Naive B cell (primary cell): ENCODE results near the gene IFNW1. TPM values are rescaled to one million over a fixed set of nuclear protein-coding genes. Genes with fewer than 3 reads are reported as not detected.
A peak's percentile ranks its signal among the peaks of the same experiment; 100 is the strongest.
"Not testable (repeated sequence)": the region's sequence is repeated elsewhere in the genome, so short reads cannot be mapped to it uniquely, and the experiment has no call there.

Experiments used
- ATAC-seq, 2 donors: fragments of 150-1000 bp; cut with Tn5 transposase; 2 replicates each; pipeline ENCODE4 v1.10.0; 2021; ENCODE audit warnings: low read depth in 2 of 2, mild to moderate bottlenecking in 2 of 2, moderate library complexity in 2 of 2
- DNase-seq: peaks from one replicate; pipeline ENCODE4 v3.0.0; 2022
- H3K27ac Mint-ChIP-seq, 6 donors: one replicate each; pipeline ENCODE4 v1.8.0; 2020 to 2022; ENCODE audit warnings: mild to moderate bottlenecking in 6 of 6, mixed read lengths in 6 of 6, moderate library complexity in 5 of 6, inconsistent platforms in 2 of 6
- H3K27me3 Mint-ChIP-seq, 3 donors: one replicate each; pipeline ENCODE4 v1.8.0; 2021 to 2022; ENCODE audit warnings: mixed read lengths in 3 of 3, mild to moderate bottlenecking in 1 of 3
- H3K36me3 Mint-ChIP-seq, 2 donors: one replicate each; pipeline ENCODE4 v1.8.0; 2020 to 2022; ENCODE audit warnings: mixed read lengths in 2 of 2, inconsistent platforms in 1 of 2, mild to moderate bottlenecking in 1 of 2
- H3K4me1 Mint-ChIP-seq, 3 donors: one replicate each; pipeline ENCODE4 v1.8.0; 2020 to 2022; ENCODE audit warnings: mixed read lengths in 3 of 3, inconsistent platforms in 1 of 3, mild to moderate bottlenecking in 1 of 3, moderate library complexity in 1 of 3
- H3K4me3 Mint-ChIP-seq, 8 donors: one replicate each; pipeline ENCODE4 v1.8.0; 2020 to 2022; ENCODE audit warnings: mild to moderate bottlenecking in 8 of 8, mixed read lengths in 8 of 8, moderate library complexity in 8 of 8, inconsistent platforms in 2 of 8
- H3K9me3 Mint-ChIP-seq, 7 donors: one replicate each; pipeline ENCODE4 v1.8.0; 2020 to 2022; ENCODE audit warnings: mixed read lengths in 7 of 7, mild to moderate bottlenecking in 5 of 7, inconsistent platforms in 2 of 7, moderate library complexity in 1 of 7
- polyA plus RNA-seq, 6 donors: library from polyadenylated mRNA; unstranded; fragments of 300-500 nt; fragmentation: Illumina TruSeq; gene quantifications; one replicate each; pipeline ENCODE4 v1.2.3, GENCODE V29; 2021; ENCODE audit warnings: low read depth in 6 of 6

The IFNW1 gene
- not detected for polyA plus RNA-seq

DNA sequence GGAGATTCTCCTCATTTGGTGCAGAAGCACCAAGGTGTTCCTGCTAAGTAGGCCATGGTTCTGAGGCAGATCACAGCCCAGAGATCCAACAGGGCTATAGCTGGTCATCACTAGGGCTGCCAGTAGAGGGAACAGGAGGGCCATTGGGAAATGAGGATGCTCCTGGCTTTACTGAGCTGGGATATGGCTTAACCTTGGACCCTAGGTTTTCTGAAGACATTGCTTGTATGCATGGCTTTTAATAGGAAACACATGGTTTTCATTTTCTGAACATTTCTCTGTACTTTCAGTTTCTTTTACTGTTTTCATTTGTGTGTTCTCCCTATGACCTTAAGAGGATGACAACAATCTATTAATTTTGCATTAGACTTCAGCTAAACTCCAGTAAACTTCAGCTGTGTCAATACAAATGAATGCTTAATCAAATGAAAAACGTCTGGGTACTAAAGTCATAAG is at the start of gene IFNW1:
Gene IFNW1, minus strand, starts transcription at position 406 of the 456 bp plus-strand sequence. Its CDS starts 262 bp downstream, at position 144.
- Mint-ChIP-seq H3K4me3 (peak within 1 kb of the TSS in 1 of 8 donors; percentile 54), H3K9me3 (no peaks in the 10 kb centered on the region), H3K27me3 (no peaks in the 10 kb centered on the region), H3K27ac (no peak within 1 kb of the TSS), H3K4me1 (peaks cover 20 to 33% (median 29%) of the 10 kb centered on the region in 3 donors), H3K36me3 (no peaks in the 10 kb centered on the region)
- no peak for ATAC-seq
- no peak for DNase-seq

DNA sequence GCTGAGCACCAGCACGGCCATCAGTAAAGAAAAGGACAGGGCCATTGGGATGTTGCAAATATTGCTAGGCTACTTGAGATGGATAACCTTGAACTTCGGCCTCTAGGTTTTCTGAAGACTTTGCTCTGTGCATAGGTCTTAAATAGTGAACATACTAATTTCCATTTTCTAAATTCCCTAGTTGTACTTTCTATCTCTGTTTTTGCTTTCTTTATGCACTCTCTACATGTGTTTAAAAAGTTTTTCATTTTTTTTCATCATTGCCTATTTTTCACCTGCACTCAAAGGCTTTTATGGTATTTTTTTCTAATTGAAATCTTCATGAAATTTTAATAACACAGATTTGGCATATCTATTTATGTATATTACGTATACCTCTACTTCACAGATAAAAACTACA is 45.9 kb upstream of the IFNW1 start, which contains the start of gene IFNA4:
Gene IFNA4, minus strand, starts transcription at position 101 of the 400 bp plus-strand sequence. Its CDS starts 56 bp downstream, at position 45.
- H3K27ac Mint-ChIP-seq, DNase-seq, H3K36me3 Mint-ChIP-seq, H3K4me3 Mint-ChIP-seq, ATAC-seq, H3K9me3 Mint-ChIP-seq, H3K27me3 Mint-ChIP-seq: not testable (repeated sequence)
- H3K4me1 Mint-ChIP-seq: peaks cover 6 to 13% (median 8%) of the 10 kb centered on the region in 3 donors

DNA sequence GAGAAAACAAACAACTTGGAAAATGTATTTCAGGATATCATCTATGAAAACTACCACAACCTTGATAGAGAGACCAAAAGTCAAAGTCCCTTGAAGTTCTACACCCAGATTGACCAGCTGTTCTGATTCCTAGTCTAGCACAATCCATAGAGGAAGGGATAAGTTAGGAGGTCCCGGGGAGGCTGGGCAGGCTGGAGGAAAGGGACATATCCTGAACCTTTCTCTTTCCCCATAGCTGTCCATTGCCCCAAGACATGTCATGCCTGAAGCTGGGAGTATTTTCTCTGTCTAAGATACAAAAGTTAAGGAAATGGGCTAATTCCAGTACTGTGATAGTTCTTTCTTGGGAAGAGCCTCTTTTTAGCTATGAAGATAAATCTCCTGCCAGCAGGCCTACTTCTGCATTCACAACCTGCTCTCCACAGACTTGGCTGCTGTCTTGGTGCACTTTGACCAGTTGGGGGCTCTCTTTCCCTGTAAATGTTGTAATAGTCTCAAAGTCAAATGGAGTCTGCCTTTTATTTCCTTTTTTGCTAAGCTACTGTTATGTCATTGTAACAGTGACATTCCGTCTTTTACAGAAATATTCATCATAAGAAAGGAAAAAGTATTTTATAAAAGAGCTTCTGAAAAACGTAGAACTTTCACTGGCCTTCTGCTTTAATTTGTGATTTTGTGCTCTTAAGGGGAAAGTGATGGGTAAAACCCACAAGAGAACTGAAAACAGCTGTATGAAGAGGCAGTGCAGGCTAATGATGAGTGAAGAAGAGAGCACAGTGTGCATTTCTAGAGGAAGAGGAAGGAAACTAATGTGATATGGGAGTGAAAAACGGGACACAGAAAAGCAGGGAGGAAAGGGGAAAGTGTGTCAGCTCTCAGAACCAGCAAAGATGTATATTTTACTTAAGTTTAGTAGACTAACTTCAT is 41.4 kb upstream of the IFNW1 start:
- Mint-ChIP-seq H3K4me3 (peak overlapping the region in 2 of 8 donors; percentile 24 to 32), H3K4me1 (peaks cover 6 to 15% (median 8%) of the 10 kb centered on the region in 3 donors), H3K27ac (peak overlapping the region in 3 of 6 donors; percentile 48 to 61 (median 56))
- peak; percentile 29 for DNase-seq
- not testable (repeated sequence) for H3K9me3 Mint-ChIP-seq, H3K27me3 Mint-ChIP-seq, H3K36me3 Mint-ChIP-seq
- ATAC-seq: peak; percentile 88 to 94

DNA sequence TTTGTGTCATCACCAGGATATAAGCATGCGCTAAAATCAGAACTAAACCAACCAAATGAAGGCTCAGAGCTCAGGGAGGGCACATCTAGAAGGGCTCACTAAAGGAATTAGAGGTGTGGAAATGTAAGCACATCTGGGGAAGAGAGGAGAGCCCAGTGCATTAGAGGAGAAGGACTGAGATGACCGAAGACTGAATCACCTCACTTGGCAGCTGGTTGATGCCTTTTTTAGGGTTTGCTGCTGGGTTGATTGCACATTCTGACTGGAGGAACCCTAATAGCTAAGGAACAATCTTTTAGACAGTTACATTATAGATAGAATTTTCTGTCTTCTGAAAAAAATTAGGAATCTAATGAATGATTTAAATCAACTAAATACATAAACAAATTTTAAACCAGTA is 33.0 kb upstream of the IFNW1 start:
- no peak for DNase-seq
- no peak for ATAC-seq
- H3K36me3 Mint-ChIP-seq: no peaks in the 10 kb centered on the region
- H3K27me3 Mint-ChIP-seq: no peaks in the 10 kb centered on the region
- peaks cover 0 to under 1% (median 0%) of the 10 kb centered on the region in 3 donors for H3K4me1 Mint-ChIP-seq
- no peak overlapping the region for H3K27ac Mint-ChIP-seq
- no peaks in the 10 kb centered on the region for H3K9me3 Mint-ChIP-seq
- no peak overlapping the region for H3K4me3 Mint-ChIP-seq

DNA sequence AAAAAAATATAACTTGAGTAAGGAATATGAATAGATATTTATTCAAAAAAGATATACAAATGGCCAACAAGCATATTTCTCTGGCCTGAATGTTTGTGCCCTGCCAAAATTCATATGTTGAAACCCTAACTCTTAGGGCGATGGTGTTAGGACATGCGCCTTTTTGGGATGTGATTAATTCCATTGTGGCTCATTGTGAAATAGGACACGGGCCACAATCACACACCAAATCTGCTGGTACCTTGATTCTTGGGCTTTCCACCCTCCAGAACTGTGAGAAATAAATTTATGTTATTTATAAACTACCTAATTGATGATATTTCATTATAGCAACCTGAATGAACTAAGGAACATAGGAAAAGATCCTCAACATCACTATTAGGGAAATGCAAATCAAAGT is 30.5 kb upstream of the IFNW1 start:
- no peak for DNase-seq
- Mint-ChIP-seq H3K36me3 (no peaks in the 10 kb centered on the region), H3K27ac (no peak overlapping the region), H3K4me3 (no peak overlapping the region), H3K4me1 (peaks cover 0 to 6% (median 2%) of the 10 kb centered on the region in 3 donors), H3K27me3 (no peaks in the 10 kb centered on the region), H3K9me3 (peaks cover 0 to 2% (median 0%) of the 10 kb centered on the region in 7 donors)
- ATAC-seq: no peak

DNA sequence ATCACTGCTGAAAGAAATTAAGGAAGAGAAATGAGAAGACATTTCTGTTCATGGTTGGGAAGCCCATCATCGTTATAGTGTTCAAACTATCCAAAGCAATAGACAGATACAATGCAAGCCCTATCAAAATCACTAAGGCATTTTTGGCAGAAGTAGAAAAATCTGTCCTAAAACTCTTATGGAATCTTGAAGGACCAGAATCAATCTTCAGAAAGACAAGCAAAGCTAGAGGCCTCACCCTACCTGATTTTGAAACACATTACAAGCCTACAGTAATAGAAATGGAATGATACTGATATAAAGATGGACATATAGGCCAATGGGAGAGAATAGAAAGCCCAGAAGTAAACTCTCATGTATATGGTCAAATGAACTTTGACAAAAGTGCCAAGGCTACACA is 29.7 kb upstream of the IFNW1 start:
- Mint-ChIP-seq H3K4me1 (peaks cover 0 to 6% (median 2%) of the 10 kb centered on the region in 3 donors), H3K27me3 (no peaks in the 10 kb centered on the region)

DNA sequence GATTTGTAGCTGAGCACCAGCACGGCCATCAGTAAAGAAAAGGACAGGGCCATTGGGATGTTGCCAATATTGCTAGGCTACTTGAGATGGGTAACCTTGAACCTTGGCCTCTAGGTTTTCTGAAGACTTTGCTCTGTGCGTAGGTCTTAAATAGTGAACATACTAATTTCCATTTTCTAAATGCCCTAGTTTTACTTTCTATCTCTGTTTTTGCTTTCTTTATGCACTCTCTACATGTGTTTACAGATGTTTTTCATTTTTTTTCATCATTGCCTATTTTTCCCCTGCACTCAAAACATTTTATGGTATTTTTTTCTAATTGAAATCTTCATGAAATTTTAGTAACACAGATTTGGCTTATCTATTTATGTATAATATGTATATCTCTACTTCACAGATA is 24.9 kb upstream of the IFNW1 start, which contains the start of gene IFNA21:
Gene IFNA21, minus strand, starts transcription at position 101 of the 400 bp plus-strand sequence. Its CDS starts 48 bp downstream, at position 53.
- not testable (repeated sequence) for ATAC-seq, DNase-seq, H3K36me3 Mint-ChIP-seq, H3K4me1 Mint-ChIP-seq, H3K27ac Mint-ChIP-seq, H3K9me3 Mint-ChIP-seq, H3K27me3 Mint-ChIP-seq, H3K4me3 Mint-ChIP-seq

More for the DNA sequence above, 29.7 kb upstream of the IFNW1 start:
- H3K9me3 Mint-ChIP-seq: peaks cover 0 to 2% (median 0%) of the 10 kb centered on the region in 7 donors
- DNase-seq (no peak), ATAC-seq (no peak)
- no peaks in the 10 kb centered on the region for H3K36me3 Mint-ChIP-seq
- no peak overlapping the region for H3K27ac Mint-ChIP-seq
- H3K4me3 Mint-ChIP-seq: no peak overlapping the region

DNA sequence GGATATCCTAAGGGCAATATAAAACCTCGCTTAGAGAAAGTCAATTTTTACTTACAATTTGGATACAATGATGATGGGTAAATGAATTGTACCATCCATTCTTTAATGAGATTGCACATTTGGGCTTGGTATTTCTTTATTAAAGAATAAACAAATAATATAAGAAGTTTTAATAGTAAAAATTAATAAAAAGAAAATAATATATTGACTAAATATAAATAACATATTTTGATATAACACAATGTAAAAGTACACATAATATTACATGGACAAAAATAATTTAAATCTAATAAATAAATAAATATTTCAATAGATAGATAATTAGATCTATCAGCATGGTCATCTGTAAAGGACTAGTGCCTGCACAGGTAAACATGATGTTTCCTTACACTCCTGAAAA is 23.9 kb upstream of the IFNW1 start:
- Mint-ChIP-seq H3K9me3 (peaks cover 0 to 3% (median 0%) of the 10 kb centered on the region in 7 donors), H3K27me3 (no peaks in the 10 kb centered on the region), H3K27ac (no peak overlapping the region), H3K36me3 (no peaks in the 10 kb centered on the region), H3K4me3 (no peak overlapping the region), H3K4me1 (peaks cover 0 to 6% (median 2%) of the 10 kb centered on the region in 3 donors)
- DNase-seq: no peak
- ATAC-seq: no peak

DNA sequence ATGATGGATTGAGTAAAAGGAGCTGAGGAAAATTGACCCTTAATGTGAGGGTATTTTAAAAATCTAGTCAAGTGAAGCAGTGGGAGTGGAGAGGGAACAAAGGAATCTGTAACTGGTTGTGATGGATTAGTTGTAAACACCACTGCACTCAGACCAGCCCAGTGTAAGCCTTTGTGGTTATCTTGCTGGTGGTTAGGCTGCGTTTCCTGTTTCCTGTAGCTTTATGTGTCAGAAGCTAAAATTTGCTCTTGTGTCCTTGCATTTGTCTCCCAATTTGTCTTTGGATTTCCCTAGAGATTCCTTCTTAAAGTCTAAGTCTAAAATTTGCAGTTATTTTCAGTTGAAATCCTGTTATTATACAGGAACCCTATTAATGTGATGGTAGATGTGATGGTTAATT is 18.5 kb upstream of the IFNW1 start:
- H3K27me3 Mint-ChIP-seq: no peaks in the 10 kb centered on the region

DNA sequence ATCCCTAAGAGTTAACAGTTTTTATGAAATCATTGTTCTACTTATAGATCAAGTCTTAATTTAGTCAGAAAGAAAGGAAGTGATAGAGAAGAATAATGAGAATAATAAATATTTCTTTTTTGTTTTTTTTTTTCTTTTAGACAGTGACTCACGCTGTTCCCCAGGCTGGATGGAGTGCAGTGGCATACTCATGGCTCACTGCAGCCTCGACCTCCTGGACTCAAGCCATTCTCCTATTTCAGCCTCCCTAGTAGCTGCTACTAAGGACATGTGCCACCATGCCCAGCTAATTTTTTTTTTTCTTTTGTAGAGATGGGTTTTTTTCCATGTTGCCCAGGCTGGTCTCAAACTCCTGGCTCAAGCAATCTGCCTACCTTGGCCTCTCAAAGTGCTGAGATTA is 13.9 kb upstream of the IFNW1 start:
- Mint-ChIP-seq H3K27me3 (no peaks in the 10 kb centered on the region), H3K36me3 (no peaks in the 10 kb centered on the region), H3K4me3 (no peak overlapping the region), H3K27ac (no peak overlapping the region), H3K4me1 (peaks cover 5 to 8% (median 7%) of the 10 kb centered on the region in 3 donors), H3K9me3 (peaks cover 0 to 6% (median 0%) of the 10 kb centered on the region in 7 donors)
- ATAC-seq (no peak), DNase-seq (no peak)

More for the DNA sequence above, 18.5 kb upstream of the IFNW1 start:
- DNase-seq (no peak), ATAC-seq (no peak)
- Mint-ChIP-seq H3K4me3 (no peak overlapping the region), H3K36me3 (no peaks in the 10 kb centered on the region), H3K9me3 (peaks cover 0 to 6% (median 0%) of the 10 kb centered on the region in 7 donors), H3K27ac (no peak overlapping the region), H3K4me1 (peaks cover 5 to 8% (median 7%) of the 10 kb centered on the region in 3 donors)

DNA sequence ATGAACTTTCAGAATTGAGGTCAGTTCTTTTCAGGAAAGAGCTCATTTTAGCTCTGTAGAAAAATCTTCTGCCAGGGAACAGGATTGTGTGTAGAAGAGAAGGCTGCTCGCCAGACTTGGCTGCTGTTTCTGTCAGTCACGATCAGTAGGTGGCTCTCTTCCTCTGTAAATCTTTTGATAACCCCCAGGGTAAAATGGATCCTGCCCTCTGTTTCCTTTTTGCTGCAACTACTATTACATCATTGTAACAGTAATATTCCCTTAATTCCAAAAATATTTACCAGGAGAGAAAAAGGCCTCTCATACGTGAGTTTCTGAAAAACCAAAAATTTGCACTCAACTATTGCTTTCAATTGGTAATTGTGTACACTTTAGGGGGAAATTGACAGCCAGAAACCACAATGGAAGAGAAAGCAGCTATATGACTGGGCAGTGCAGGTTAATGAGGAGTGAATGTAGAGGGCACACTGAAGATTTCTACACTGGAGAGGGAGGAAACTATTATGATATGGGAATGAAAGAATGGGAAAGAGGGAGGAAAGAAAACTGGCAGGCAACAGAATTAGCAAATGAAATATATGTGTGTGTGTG is 12.5 kb upstream of the IFNW1 start:
- no peak for DNase-seq
- Mint-ChIP-seq H3K4me1 (peaks cover 0 to 2% (median 0%) of the 10 kb centered on the region in 3 donors), H3K9me3 (peaks cover 0 to 7% (median 2%) of the 10 kb centered on the region in 7 donors), H3K4me3 (no peak overlapping the region), H3K27ac (no peak overlapping the region), H3K36me3 (peaks cover 0 to 2% of the 10 kb centered on the region in 2 donors), H3K27me3 (no peaks in the 10 kb centered on the region)
- ATAC-seq: no peak

DNA sequence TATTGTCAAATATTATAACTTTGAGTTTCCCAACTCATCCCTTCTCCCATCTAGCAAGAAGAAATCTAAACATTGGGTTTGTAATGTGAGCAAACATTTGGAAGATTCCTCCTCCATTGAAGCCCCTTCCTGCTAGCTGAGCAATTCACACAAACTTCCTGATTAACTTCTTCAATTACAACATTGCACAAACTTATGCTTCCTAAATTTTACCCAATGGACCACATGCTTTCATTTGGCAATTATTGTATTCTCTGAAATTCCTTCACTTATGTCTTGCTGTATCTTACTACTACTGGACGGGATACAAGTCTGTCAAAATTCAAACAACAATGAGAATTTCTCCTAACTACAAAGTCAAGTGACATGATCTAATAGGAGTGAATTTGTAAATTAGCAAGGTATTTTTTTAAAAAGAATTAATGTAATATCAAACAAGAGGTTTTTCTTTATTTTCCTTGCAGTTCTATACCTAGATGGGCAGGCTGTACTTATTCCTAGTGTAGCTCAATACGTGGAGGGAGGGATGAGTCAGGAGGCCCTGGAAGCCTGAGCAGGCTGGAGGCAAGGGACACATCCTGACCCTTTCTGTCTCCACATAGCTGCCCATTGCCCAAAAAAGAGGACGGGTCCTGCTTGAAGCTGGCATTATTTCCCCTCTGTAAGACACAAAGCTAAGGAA is 11.8 kb upstream of the IFNW1 start:
- Mint-ChIP-seq H3K4me1 (no peaks in the 10 kb centered on the region), H3K4me3 (no peak overlapping the region), H3K9me3 (peaks cover 0 to 13% (median 8%) of the 10 kb centered on the region in 7 donors), H3K36me3 (peaks cover 0 to 8% of the 10 kb centered on the region in 2 donors), H3K27me3 (no peaks in the 10 kb centered on the region), H3K27ac (no peak overlapping the region)
- ATAC-seq: no peak
- no peak for DNase-seq

DNA sequence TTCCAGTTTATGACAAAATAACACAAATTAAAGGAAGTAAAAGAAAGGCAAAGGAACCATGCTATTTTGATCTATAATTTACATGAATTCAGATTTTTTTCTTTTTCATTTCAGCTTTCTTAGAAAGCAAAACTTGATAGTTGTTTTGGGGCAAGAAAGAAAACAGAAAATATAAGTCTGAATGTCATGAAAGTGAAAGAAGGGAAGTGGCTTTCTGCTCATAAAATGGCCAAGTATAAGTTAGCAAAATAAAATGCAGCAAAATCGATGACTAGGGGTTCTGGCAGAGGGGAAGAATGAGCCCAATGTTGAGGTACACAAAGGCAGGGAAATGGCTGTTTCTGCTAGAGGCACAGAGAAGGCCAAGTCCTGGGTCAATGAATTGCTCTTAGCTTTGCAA is 3.0 kb upstream of the IFNW1 start:
- Mint-ChIP-seq H3K36me3 (peaks cover 9 to 10% of the 10 kb centered on the region in 2 donors), H3K27me3 (no peaks in the 10 kb centered on the region), H3K9me3 (peaks cover 0 to 20% (median 10%) of the 10 kb centered on the region in 7 donors), H3K4me3 (peak overlapping the region in 7 of 8 donors; percentile 2 to 61 (median 26)), H3K4me1 (peaks cover 20 to 33% (median 28%) of the 10 kb centered on the region in 3 donors), H3K27ac (peak overlapping the region in 1 of 6 donors; percentile 9)
- ATAC-seq: peak; percentile 41 to 53
- DNase-seq: peak; percentile 10
